Activated CD4-positive, alpha-beta memory T cell treated with anti-CD3 and anti-CD28 coated beads, Interleukin-2, amount 10 ng/mL, durations not matched to agents 7 days and 5 days (primary cell): ENCODE results near the gene CD27. TPM values are rescaled to one million over a fixed set of nuclear protein-coding genes. Genes with fewer than 3 reads are reported as not detected.
"Not testable (repeated sequence)": the region's sequence is repeated elsewhere in the genome, so short reads cannot be mapped to it uniquely, and the experiment has no call there.

Experiments
- CTCF ChIA-PET: fragments of 350-600 bp; sonication (Branson Sonifier 250); formaldehyde crosslinking; loops from one replicate; lab custom pipeline; 2021; ENCODE audit warnings: antibody characterized with exemption, inconsistent platforms; lab: Charles Lee
- POLR2A ChIA-PET: fragments of 350-600 bp; sonication (Branson Sonifier 250); formaldehyde crosslinking; loops from one replicate; lab custom pipeline; 2021; ENCODE audit warnings: antibody characterized with exemption; lab: Charles Lee
- DNase-seq: peaks from one replicate; pipeline ENCODE4 v3.0.0-alpha.2; 2020
- H3K27ac Mint-ChIP-seq: one replicate; pipeline ENCODE4 v1.8.0; 2021; ENCODE audit warnings: mild to moderate bottlenecking, mixed read lengths
- H3K27me3 Mint-ChIP-seq: one replicate; pipeline ENCODE4 v1.8.0; 2021; ENCODE audit warnings: mixed read lengths
- H3K36me3 Mint-ChIP-seq: one replicate; pipeline ENCODE4 v1.8.0; 2021; ENCODE audit warnings: low read depth, mixed read lengths
- H3K4me1 Mint-ChIP-seq: one replicate; pipeline ENCODE4 v1.8.0; 2021; ENCODE audit warnings: mixed read lengths
- H3K4me3 Mint-ChIP-seq: one replicate; pipeline ENCODE4 v1.8.0; 2021; ENCODE audit warnings: mild to moderate bottlenecking, mixed read lengths
- H3K9me3 Mint-ChIP-seq: one replicate; pipeline ENCODE4 v1.8.0; 2021; ENCODE audit warnings: mixed read lengths
- total RNA-seq, 2 experiments: library from RNA; stranded (reverse); gene quantifications; one replicate each; pipeline ENCODE4 v1.2.3, GENCODE V29; 2021

CD27 gene
- total RNA-seq, 2 experiments from 2014 or later = 39.9 to 43.4 TPM

- ChIA-PET POLR2A (interaction anchor here (1.2 to 6.7 kb wide), 8 partner anchors 22 to 110 kb away, joined by 3 to 81 read pairs (median 33); partner anchors contain the start of genes GAPDH, MRPL51, TAPBPL and VAMP1), CTCF (interaction anchor here (0.8 to 7.4 kb wide), 15 partner anchors 10 to 144 kb away, joined by 3 to 95 read pairs (median 4); partner anchors contain the start of gene GAPDH)
- H3K4me1 Mint-ChIP-seq = peaks cover 48% of the 10 kb centered on the region
- H3K9me3 Mint-ChIP-seq = no peaks in the 10 kb centered on the region
- DNase-seq = no peak
- no peaks in the 10 kb centered on the region for H3K27me3 Mint-ChIP-seq
- no peak overlapping the region for H3K4me3 Mint-ChIP-seq
- peak overlapping the region; percentile 14 for H3K27ac Mint-ChIP-seq
- H3K36me3 Mint-ChIP-seq = no peaks in the 10 kb centered on the region
Measured at GRCh38 chr12:6424866-6425265, 19.9 kb upstream of the CD27 start.

GRCh38 chr12:6425590-6426531 lies 18.9 kb upstream of the CD27 start:
- no peaks in the 10 kb centered on the region for H3K36me3 Mint-ChIP-seq
- no peaks in the 10 kb centered on the region for H3K27me3 Mint-ChIP-seq
- ChIA-PET CTCF (interaction anchor here (0.5 to 7.4 kb wide), 15 partner anchors 17 to 143 kb away, joined by 3 to 95 read pairs (median 4); partner anchors contain the start of gene VAMP1), POLR2A (interaction anchor here (0.7 to 6.7 kb wide), 14 partner anchors 9 to 114 kb away, joined by 3 to 81 read pairs (median 3); partner anchors contain the start of genes CD27, GAPDH, MRPL51 and TAPBPL)
- H3K9me3 Mint-ChIP-seq = no peaks in the 10 kb centered on the region
- H3K4me1 Mint-ChIP-seq = peaks cover 58% of the 10 kb centered on the region
- DNase-seq = no peak
- no peak overlapping the region for H3K4me3 Mint-ChIP-seq
- H3K27ac Mint-ChIP-seq = peak overlapping the region; percentile 95

GRCh38 chr12:6426882-6427671 lies 17.7 kb upstream of the CD27 start:
- no peaks in the 10 kb centered on the region for H3K36me3 Mint-ChIP-seq
- ChIA-PET CTCF (interaction anchor here (1.2 to 7.4 kb wide), 4 partner anchors 19 to 110 kb away, joined by 3 to 95 read pairs (median 4); no protein-coding TSS in a partner anchor), POLR2A (interaction anchor here (0.7 to 6.7 kb wide), 11 partner anchors 16 to 1821 kb away, joined by 3 to 81 read pairs (median 4); partner anchors contain the start of genes GAPDH, TAPBPL and VAMP1)
- no peaks in the 10 kb centered on the region for H3K27me3 Mint-ChIP-seq
- peak overlapping the region; percentile 54 for H3K4me3 Mint-ChIP-seq
- peaks cover 65% of the 10 kb centered on the region for H3K4me1 Mint-ChIP-seq
- H3K27ac Mint-ChIP-seq = peak overlapping the region; percentile 95
- no peaks in the 10 kb centered on the region for H3K9me3 Mint-ChIP-seq
- peak; percentile 84 for DNase-seq

GRCh38 chr12:6427796-6428195 lies 17.0 kb upstream of the CD27 start:
- H3K27me3 Mint-ChIP-seq, H3K36me3 Mint-ChIP-seq, DNase-seq, H3K4me3 Mint-ChIP-seq, H3K9me3 Mint-ChIP-seq: not testable (repeated sequence)
- ChIA-PET POLR2A (interaction anchor here (0.7 to 6.7 kb wide), 8 partner anchors 15 to 1822 kb away, joined by 3 to 81 read pairs (median 16); partner anchors contain the start of genes GAPDH, TAPBPL and VAMP1), CTCF (interaction anchor here (0.7 to 7.4 kb wide), 4 partner anchors 11 to 110 kb away, joined by 3 to 95 read pairs (median 5); no protein-coding TSS in a partner anchor)
- H3K4me1 Mint-ChIP-seq = peaks cover 67% of the 10 kb centered on the region
- H3K27ac Mint-ChIP-seq = peak overlapping the region; percentile 95

GRCh38 chr12:6428326-6428725 lies 16.4 kb upstream of the CD27 start:
- ChIA-PET CTCF (interaction anchor here (0.7 to 7.4 kb wide), 5 partner anchors 10 to 109 kb away, joined by 3 to 95 read pairs (median 4); no protein-coding TSS in a partner anchor), POLR2A (interaction anchor here (1.7 to 6.7 kb wide), 5 partner anchors 15 to 42 kb away, joined by 5 to 81 read pairs (median 58); partner anchors contain the start of genes TAPBPL and VAMP1)
- H3K27ac Mint-ChIP-seq = peak overlapping the region; percentile 33
- no peaks in the 10 kb centered on the region for H3K9me3 Mint-ChIP-seq
- DNase-seq = no peak
- no peak overlapping the region for H3K4me3 Mint-ChIP-seq
- H3K36me3 Mint-ChIP-seq = no peaks in the 10 kb centered on the region
- no peaks in the 10 kb centered on the region for H3K27me3 Mint-ChIP-seq
- peaks cover 69% of the 10 kb centered on the region for H3K4me1 Mint-ChIP-seq

- ChIA-PET POLR2A (interaction anchor here (0.8 kb wide), 1 partner anchor 33 kb away, joined by 3 read pairs; no protein-coding TSS in a partner anchor), CTCF (no interaction called here)
- peak overlapping the region; percentile 21 for H3K4me3 Mint-ChIP-seq
- no peaks in the 10 kb centered on the region for H3K27me3 Mint-ChIP-seq
- no peaks in the 10 kb centered on the region for H3K36me3 Mint-ChIP-seq
- no peaks in the 10 kb centered on the region for H3K9me3 Mint-ChIP-seq
- peak overlapping the region; percentile 49 for H3K27ac Mint-ChIP-seq
- peaks cover 69% of the 10 kb centered on the region for H3K4me1 Mint-ChIP-seq
- peak; percentile 41 for DNase-seq
Measured at GRCh38 chr12:6430124-6430989, 14.4 kb upstream of the CD27 start.

GRCh38 chr12:6432991-6433390 lies 11.8 kb upstream of the CD27 start:
- Mint-ChIP-seq H3K27ac (no peak overlapping the region), H3K4me1 (peaks cover 45% of the 10 kb centered on the region), H3K9me3 (no peaks in the 10 kb centered on the region), H3K27me3 (no peaks in the 10 kb centered on the region), H3K36me3 (no peaks in the 10 kb centered on the region), H3K4me3 (no peak overlapping the region)
- no peak for DNase-seq
- ChIA-PET CTCF (interaction anchor here (1.4 to 2.8 kb wide), 2 partner anchors 10 to 32 kb away, joined by 11 to 13 read pairs; no protein-coding TSS in a partner anchor), POLR2A (interaction anchor here (1.3 to 4.3 kb wide), 5 partner anchors 11 to 100 kb away, joined by 3 to 24 read pairs (median 5); partner anchors contain the start of genes CD27 and VAMP1)

- Mint-ChIP-seq H3K9me3 (no peaks in the 10 kb centered on the region), H3K4me1 (peaks cover 44% of the 10 kb centered on the region), H3K36me3 (no peaks in the 10 kb centered on the region), H3K27ac (peak overlapping the region; percentile 71), H3K27me3 (no peaks in the 10 kb centered on the region), H3K4me3 (no peak overlapping the region)
- ChIA-PET POLR2A (interaction anchor here (0.7 to 4.3 kb wide), 13 partner anchors 9 to 100 kb away, joined by 3 to 24 read pairs (median 6); partner anchors contain the start of genes CD27, GAPDH, MRPL51 and TAPBPL), CTCF (interaction anchor here (0.8 to 2.8 kb wide), 7 partner anchors 10 to 31 kb away, joined by 3 to 13 read pairs (median 3); no protein-coding TSS in a partner anchor)
- peak; percentile 50 for DNase-seq
Measured at GRCh38 chr12:6434205-6435140, 10.3 kb upstream of the CD27 start.

GRCh38 chr12:6435961-6436715 lies 8.6 kb upstream of the CD27 start:
- Mint-ChIP-seq H3K27ac (no peak overlapping the region), H3K4me1 (peaks cover 28% of the 10 kb centered on the region), H3K36me3 (no peaks in the 10 kb centered on the region), H3K4me3 (no peak overlapping the region), H3K27me3 (no peaks in the 10 kb centered on the region), H3K9me3 (no peaks in the 10 kb centered on the region)
- DNase-seq = no peak
- ChIA-PET POLR2A (interaction anchor here (3.9 kb wide), 1 partner anchor 16 kb away, joined by 22 read pairs; the partner anchor contains the start of gene TAPBPL), CTCF (interaction anchor here (1.1 kb wide), 1 partner anchor 12 kb away, joined by 3 read pairs; no protein-coding TSS in a partner anchor)

GRCh38 chr12:6437586-6437985 lies 7.2 kb upstream of the CD27 start:
- H3K27ac Mint-ChIP-seq = no peak overlapping the region
- CTCF ChIA-PET = interaction anchor here (1.7 kb wide), 1 partner anchor 28 kb away, joined by 5 read pairs; no protein-coding TSS in a partner anchor
- no peak for DNase-seq
- H3K27me3 Mint-ChIP-seq = no peaks in the 10 kb centered on the region
- POLR2A ChIA-PET = interaction anchor here (3.1 to 3.3 kb wide), 2 partner anchors 14 to 24 kb away, joined by 21 read pairs; partner anchors contain the start of gene TAPBPL
- H3K4me3 Mint-ChIP-seq = no peak overlapping the region
- no peaks in the 10 kb centered on the region for H3K9me3 Mint-ChIP-seq
- H3K36me3 Mint-ChIP-seq = no peaks in the 10 kb centered on the region
- H3K4me1 Mint-ChIP-seq = peaks cover 24% of the 10 kb centered on the region
